KOPT-K1 (cell line): ENCODE data around the gene WRAP73.
"Not testable (repeated sequence)": the region's sequence is repeated elsewhere in the genome, so short reads cannot be mapped to it uniquely, and the experiment has no call there.

Experiments
- H3K27ac ChIP-seq: fragments of 200-600 bp; sonication (generic); 2 replicates; pipeline ENCODE4 v1.5.1; 2016; ENCODE audit warnings: antibody characterized with exemption, mild to moderate bottlenecking, low read depth, low read length; ENCODE audit not compliant: poor library complexity, severe bottlenecking
- H3K36me3 ChIP-seq: fragments of 200-600 bp; sonication (generic); 2 replicates; pipeline ENCODE4 v1.5.1; 2017; ENCODE audit warnings: antibody characterized with exemption, mild to moderate bottlenecking, low read length, moderate library complexity; ENCODE audit not compliant: insufficient read depth
- H3K9me3 ChIP-seq: fragments of 200-600 bp; sonication (generic); 2 replicates; pipeline ENCODE4 v1.5.1; 2017; ENCODE audit warnings: antibody characterized with exemption, low read length, mild to moderate bottlenecking; ENCODE audit not compliant: insufficient read depth, poor library complexity, severe bottlenecking

Gene WRAP73

GRCh38 chr1:3586986-3587759 is 62.7 kb downstream of the WRAP73 start:
- Histone ChIP-seq H3K9me3 (no peaks in the 10 kb centered on the region), H3K27ac (no peak overlapping the region)

GRCh38 chr1:3585940-3586568 is 63.8 kb downstream of the WRAP73 start:
- Histone ChIP-seq H3K36me3 (no peaks in the 10 kb centered on the region), H3K9me3 (no peaks in the 10 kb centered on the region), H3K27ac (no peak overlapping the region)

More at GRCh38 chr1:3586986-3587759, 62.7 kb downstream of the WRAP73 start:
- no peaks in the 10 kb centered on the region for H3K36me3 ChIP-seq

DNA sequence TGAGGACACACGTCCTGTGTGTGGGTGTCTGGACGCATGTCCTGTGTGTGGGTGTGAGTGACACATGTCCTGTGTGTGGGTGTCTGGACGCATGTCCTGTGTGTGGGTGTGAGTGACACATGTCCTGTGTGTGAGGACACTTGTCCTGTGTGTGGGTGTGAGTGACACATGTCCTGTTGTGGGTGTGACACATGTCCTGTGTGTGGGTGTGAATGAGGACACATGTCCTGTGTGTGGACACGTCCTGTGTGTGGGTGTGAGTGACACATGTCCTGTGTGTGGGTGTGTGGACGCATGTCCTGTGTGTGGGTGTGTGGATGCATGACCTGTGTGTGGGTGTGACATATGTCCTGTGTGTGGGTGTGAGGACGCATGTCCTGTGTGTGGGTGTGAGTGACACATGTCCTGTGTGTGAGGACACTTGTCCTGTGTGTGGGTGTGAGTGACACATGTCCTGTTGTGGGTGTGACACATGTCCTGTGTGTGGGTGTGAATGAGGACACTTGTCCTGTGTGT is 64.5 kb downstream of the WRAP73 start:
- H3K9me3 ChIP-seq, H3K36me3 ChIP-seq, H3K27ac ChIP-seq: not testable (repeated sequence)

GRCh38 chr1:3584915-3585314 is 65.0 kb downstream of the WRAP73 start:
- no peaks in the 10 kb centered on the region for H3K36me3 ChIP-seq
- no peaks in the 10 kb centered on the region for H3K9me3 ChIP-seq
- no peak overlapping the region for H3K27ac ChIP-seq

- not testable (repeated sequence) for H3K9me3 ChIP-seq, H3K27ac ChIP-seq, H3K36me3 ChIP-seq
Observed at GRCh38 chr1:3583751-3584150, 66.2 kb downstream of the WRAP73 start.

DNA sequence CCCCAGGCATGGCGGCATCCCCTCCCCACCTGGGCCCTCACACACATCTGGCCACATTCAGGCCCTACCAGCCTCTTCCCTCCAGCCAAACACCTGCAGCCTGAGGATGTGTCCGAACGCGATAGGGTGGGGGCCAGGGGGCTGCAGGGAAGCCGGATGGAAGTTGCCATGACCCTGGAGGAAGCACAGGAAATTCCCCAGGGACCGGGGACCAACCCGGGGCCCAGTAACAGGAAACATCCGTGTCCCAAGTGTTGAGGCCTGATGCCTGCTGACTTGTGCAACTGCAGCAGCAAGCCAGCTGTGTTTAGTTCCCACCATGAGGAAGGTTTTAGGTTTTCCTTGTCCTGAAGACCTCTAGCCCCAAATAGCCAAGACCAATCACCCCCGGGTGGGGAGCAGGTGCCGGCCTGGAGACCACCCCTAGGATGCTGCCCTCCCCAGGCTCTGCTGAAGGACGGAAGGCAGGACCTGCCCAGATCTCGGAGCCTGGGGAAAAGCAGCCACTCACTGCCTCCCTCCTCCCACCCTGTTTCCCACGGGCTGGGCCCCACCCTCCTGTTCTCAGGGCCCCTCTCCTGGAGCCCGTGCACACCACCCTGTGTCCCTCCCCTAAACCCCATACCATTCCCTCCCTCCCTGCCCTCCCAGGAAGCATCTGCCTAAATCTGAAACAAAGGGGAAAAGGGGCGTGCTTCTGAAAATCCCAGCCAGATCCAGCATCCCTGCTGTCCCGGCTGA is 68.4 kb downstream of the WRAP73 start:
- H3K27ac ChIP-seq: no peak overlapping the region
- H3K36me3 ChIP-seq: no peaks in the 10 kb centered on the region
- H3K9me3 ChIP-seq: no peaks in the 10 kb centered on the region
